H1 (cell line): Measurements from ENCODE around the gene ENAH. TPM values are rescaled to one million over a fixed set of nuclear protein-coding genes. Genes with fewer than 3 reads are reported as not detected.

Experiments
- CTCF ChIA-PET: fragments of 300-600 bp; sonication (Branson Sonifier 250); formaldehyde crosslinking; loops from one replicate; lab custom pipeline; 2021; ENCODE audit not compliant: partially characterized antibody; lab: Charles Lee
- POLR2A ChIA-PET: fragments of 300-600 bp; sonication (Branson Sonifier 250); formaldehyde crosslinking; loops from one replicate; lab custom pipeline; 2021; ENCODE audit warnings: inconsistent platforms; ENCODE audit not compliant: partially characterized antibody; lab: Charles Lee
- DNase-seq, 2 experiments: peaks; one replicate each; pipeline versions ENCODE4 v3.0.0 to v3.0.0-alpha.2; 2010 to 2022; ENCODE audit warnings: low spot score in 2 of 2, low read depth in 1 of 2, mixed read lengths in 1 of 2
- FAIRE-seq: peaks from 2 replicates; lab custom pipeline; 2011; peaks lifted over from hg19 to GRCh38; lab: Jason Lieb, UNC
- H2AFZ ChIP-seq: 2 replicates; pipeline ENCODE4 v1.8.1; 2012; ENCODE audit warnings: low read length, inconsistent platforms
- H2AK5ac ChIP-seq: 2 replicates; pipeline ENCODE4 v1.6.1; 2013; ENCODE audit warnings: low read depth, low read length
- H2BK120ac ChIP-seq: replicated peaks from 2 replicates; pipeline ENCODE3; 2013; ENCODE audit warnings: low read depth, low read length, inconsistent platforms
- H2BK12ac ChIP-seq: 2 replicates; pipeline ENCODE4 v1.6.1; 2013; ENCODE audit warnings: low read depth, low read length
- H2BK15ac ChIP-seq: 2 replicates; pipeline ENCODE4 v1.6.1; 2013; ENCODE audit warnings: low read length
- H2BK20ac ChIP-seq: 2 replicates; pipeline ENCODE4 v1.6.1; 2013; ENCODE audit warnings: low read length
- H2BK5ac ChIP-seq: 2 replicates; pipeline ENCODE4 v1.6.1; 2013; ENCODE audit warnings: low read depth, low read length
- H3K14ac ChIP-seq: 2 replicates; pipeline ENCODE4 v1.6.1; 2013; ENCODE audit warnings: inconsistent platforms; ENCODE audit not compliant: insufficient read length
- H3K18ac ChIP-seq: 2 replicates; pipeline ENCODE4 v1.6.1; 2013; ENCODE audit warnings: low read length; ENCODE audit errors: extremely low read depth
- H3K23ac ChIP-seq: 2 replicates; pipeline ENCODE4 v1.6.1; 2013; ENCODE audit warnings: inconsistent platforms; ENCODE audit not compliant: insufficient read length
- H3K23me2 ChIP-seq: 2 replicates; pipeline ENCODE4 v1.6.1; 2013; ENCODE audit warnings: low read depth, low read length
- H3K27ac ChIP-seq: 2 replicates; pipeline ENCODE4 v1.6.1; 2011; ENCODE audit warnings: low read depth, low read length, inconsistent platforms
- H3K27me3 ChIP-seq, 4 experiments: replicated peaks in 1 of 4; 1 replicate in 1 of 4; 2 replicates in 3 of 4; pipeline versions ENCODE4 v1.6.1 to v1.8.1; 2011 to 2013; ENCODE audit warnings: low read length in 3 of 4, mild to moderate bottlenecking in 3 of 4, inconsistent platforms in 2 of 4, mixed read lengths in 2 of 4, moderate library complexity in 1 of 4; ENCODE audit not compliant: control insufficient read depth in 3 of 4, insufficient read depth in 3 of 4; ENCODE audit errors: extremely low read depth in 1 of 4
- H3K36me3 ChIP-seq, 4 experiments: 2 replicates each; pipeline versions ENCODE4 v1.6.1 to v1.8.1; 2011 to 2013; ENCODE audit warnings: mild to moderate bottlenecking in 4 of 4, low read length in 3 of 4, moderate library complexity in 2 of 4, control low read depth in 1 of 4, inconsistent platforms in 1 of 4; ENCODE audit not compliant: insufficient read depth in 4 of 4, control insufficient read depth in 2 of 4
- H3K4ac ChIP-seq: replicated peaks from 2 replicates; pipeline ENCODE3; 2013; ENCODE audit warnings: low read length, low read depth, mixed read lengths, inconsistent platforms; ENCODE audit not compliant: insufficient read length
- H3K4me1 ChIP-seq, 4 experiments: replicated peaks in 1 of 4; 1 replicate in 1 of 4; 2 replicates in 3 of 4; pipeline versions ENCODE4 v1.6.1 to v1.8.1; 2011 to 2013; ENCODE audit warnings: low read length in 3 of 4, inconsistent platforms in 2 of 4, mixed read lengths in 1 of 4; ENCODE audit not compliant: insufficient read depth in 4 of 4, control insufficient read depth in 3 of 4
- H3K4me2 ChIP-seq, 2 experiments: 2 replicates each; pipeline versions ENCODE4 v1.6.1 to v1.8.1; 2011 to 2013; ENCODE audit warnings: low read depth in 2 of 2, low read length in 2 of 2, control low read depth in 1 of 2, inconsistent platforms in 1 of 2, mild to moderate bottlenecking in 1 of 2; ENCODE audit not compliant: insufficient read depth in 1 of 2
- H3K4me3 ChIP-seq, 4 experiments: fragments of 200-600, 300-600 bp in 1 of 4; sonication (generic), shearing (Covaris generic), sonication (Bioruptor Twin) in 1 of 4; 2 replicates each; pipeline versions ENCODE4 v1.5.1 to v1.8.1; 2011 to 2016; ENCODE audit warnings: low read length in 4 of 4, low read depth in 3 of 4, control low read depth in 2 of 4, inconsistent platforms in 2 of 4, mild to moderate bottlenecking in 2 of 4, mixed read lengths in 1 of 4, moderate library complexity in 1 of 4; ENCODE audit not compliant: insufficient read depth in 2 of 4; ENCODE audit errors: extremely low read depth in 1 of 4
- H3K56ac ChIP-seq: replicated peaks from 2 replicates; pipeline ENCODE3; 2013; ENCODE audit warnings: low read depth, mild to moderate bottlenecking, mixed read lengths, low read length, inconsistent platforms; ENCODE audit not compliant: insufficient read length
- H3K79me1 ChIP-seq: 2 replicates; pipeline ENCODE4 v1.6.1; 2013; ENCODE audit warnings: low read depth, low read length, control low read depth
- H3K79me2 ChIP-seq, 2 experiments: 2 replicates each; pipeline versions ENCODE4 v1.6.1 to v1.8.1; 2012 to 2013; ENCODE audit warnings: low read length in 2 of 2, mild to moderate bottlenecking in 2 of 2, inconsistent platforms in 1 of 2; ENCODE audit not compliant: insufficient read depth in 2 of 2, control insufficient read depth in 1 of 2
- H3K9ac ChIP-seq, 4 experiments: replicated peaks in 1 of 4; 1 replicate in 1 of 4; 2 replicates in 3 of 4; pipeline versions ENCODE4 v1.6.1 to v1.8.1; 2011 to 2013; ENCODE audit warnings: low read depth in 3 of 4, low read length in 3 of 4, control low read depth in 2 of 4, mild to moderate bottlenecking in 2 of 4, moderate library complexity in 2 of 4, inconsistent platforms in 1 of 4; ENCODE audit errors: extremely low read depth in 1 of 4
- H3K9me3 ChIP-seq, 2 experiments: 2 replicates each; pipeline versions ENCODE4 v1.6.1 to v1.8.1; 2012 to 2013; ENCODE audit warnings: mild to moderate bottlenecking in 2 of 2, moderate library complexity in 2 of 2, control low read depth in 1 of 2, inconsistent platforms in 1 of 2, low read depth in 1 of 2, low read length in 1 of 2, mixed read lengths in 1 of 2; ENCODE audit not compliant: insufficient read depth in 2 of 2
- H4K20me1 ChIP-seq, 2 experiments: replicated peaks in 1 of 2; 2 replicates each; pipeline versions ENCODE3 to v1.8.1; 2011 to 2013; ENCODE audit warnings: inconsistent platforms in 2 of 2, low read length in 2 of 2, mild to moderate bottlenecking in 1 of 2; ENCODE audit not compliant: insufficient read depth in 2 of 2, control insufficient read depth in 1 of 2
- H4K5ac ChIP-seq: 2 replicates; pipeline ENCODE4 v1.6.1; 2013; ENCODE audit warnings: low read length, low read depth, mixed read lengths, inconsistent platforms; ENCODE audit not compliant: insufficient read length
- H4K8ac ChIP-seq: 2 replicates; pipeline ENCODE4 v1.8.0; 2013; ENCODE audit warnings: mild to moderate bottlenecking, moderate library complexity, low read length, inconsistent platforms; ENCODE audit not compliant: insufficient read depth; ENCODE audit errors: extremely low read depth
- H4K91ac ChIP-seq: replicated peaks from 2 replicates; pipeline ENCODE3; 2013; ENCODE audit warnings: low read length, mixed read lengths, inconsistent platforms; ENCODE audit not compliant: insufficient read length
- ATF2 ChIP-seq: IDR thresholded peaks from 2 replicates; pipeline ENCODE4 v1.6.1; 2012; ENCODE audit warnings: low read length, inconsistent platforms
- CBX8 ChIP-seq: fragments of 300-800, 300-1000 bp; sonication (generic); IDR thresholded peaks from 2 replicates; pipeline ENCODE4 v1.7.1; 2016; ENCODE audit warnings: low read depth, low read length, borderline replicate concordance
- CEBPB ChIP-seq: IDR thresholded peaks from 2 replicates; pipeline ENCODE4 v1.6.1; 2012; ENCODE audit warnings: low read depth, low read length
- E2F6 ChIP-seq: IDR thresholded peaks from 2 replicates; pipeline ENCODE4 v1.6.1; 2012; ENCODE audit warnings: inconsistent platforms
- FOSL1 ChIP-seq: IDR thresholded peaks from 2 replicates; pipeline ENCODE4 v1.6.1; 2011; ENCODE audit warnings: mild to moderate bottlenecking, low read depth, low read length, moderate library complexity; ENCODE audit not compliant: insufficient read depth
- JUN ChIP-seq: IDR thresholded peaks from 2 replicates; pipeline ENCODE4 v1.6.1; 2011; ENCODE audit warnings: low read depth, mild to moderate bottlenecking, improper control_type of control experiment, low read length
- JUND ChIP-seq: IDR thresholded peaks from 2 replicates; pipeline ENCODE4 v1.6.1; 2011; ENCODE audit warnings: mild to moderate bottlenecking, improper control_type of control experiment, low read length
- NRF1 ChIP-seq: IDR thresholded peaks from 2 replicates; pipeline ENCODE4 v1.6.1; 2011; ENCODE audit warnings: mild to moderate bottlenecking, low read depth, low read length, improper control_type of control experiment
- PHF8 ChIP-seq: fragments of 200-600 bp; sonication (generic); conservative IDR thresholded peaks from 2 replicates; pipeline ENCODE4 v1.7.1; 2012; ENCODE audit warnings: low read depth, mild to moderate bottlenecking, inconsistent platforms, low read length, moderate library complexity
- POLR2AphosphoS5 ChIP-seq: IDR thresholded peaks from 2 replicates; pipeline ENCODE4 v1.6.1; 2011; ENCODE audit warnings: low read depth, low read length
- RXRA ChIP-seq: IDR thresholded peaks from 2 replicates; pipeline ENCODE4 v1.6.1; 2011; ENCODE audit warnings: low read depth, mild to moderate bottlenecking, low read length, moderate library complexity; ENCODE audit not compliant: insufficient read depth
- SP4 ChIP-seq: IDR thresholded peaks from 2 replicates; pipeline ENCODE4 v1.6.1; 2012; ENCODE audit warnings: low read length, inconsistent platforms
- TBP ChIP-seq: IDR thresholded peaks from 2 replicates; pipeline ENCODE4 v1.6.1; 2011; ENCODE audit warnings: low read depth, low read length, improper control_type of control experiment
- WGBS, 2 experiments: shearing (Covaris generic) in 1 of 2; methylation state at CpG; one replicate each; pipeline versions ENCODE4 v1.1.6 to v1.1.7; 2013 to 2015; ENCODE audit warnings: low lambda C conversion rate in 2 of 2, mixed read lengths in 2 of 2, inconsistent platforms in 1 of 2, low coverage in 1 of 2, missing lambda C conversion rate in 1 of 2; ENCODE audit not compliant: insufficient replicate concordance in 2 of 2, insufficient coverage in 1 of 2, insufficient read length in 1 of 2; ENCODE audit errors: extremely low coverage in 1 of 2, missing lambda C conversion rate in 1 of 2; 5-methylcytosine and 5-hydroxymethylcytosine counted together
- polyA plus RNA-seq, 7 experiments: library from polyadenylated mRNA; depleted of rRNA in 3 of 7; stranded (reverse) in 5 of 7; unstranded in 2 of 7; fragments of >200 nt in 5 of 7; fragments of 200-250 nt in 2 of 7; gene quantifications; 1 replicate in 5 of 7; 2 replicates in 1 of 7; 4 replicates in 1 of 7; pipeline versions ENCODE4 v1.2.1 to v1.2.3, GENCODE V29; 2011 to 2013; ENCODE audit warnings: missing spikeins in 2 of 7, mixed read lengths in 2 of 7
- total RNA-seq: library from RNA; stranded (reverse); fragmentation: NEBNext Ultra II Directional; extraction: Animal tissue kit (Norgen Biotek cat#: 25700); gene quantifications from 2 replicates; pipeline ENCODE4 v1.2.1, GENCODE V29; 2021

The ENAH gene
- total and polyA plus RNA-seq, 2 of the 8 experiments (the other 6 are each of a cell fraction or from before 2014, with no cell fraction given): 39.1 to 335 TPM

GRCh38 chr1:225660544-225660946 lies 7.6 kb upstream of the ENAH start:
- no peaks in the 10 kb centered on the region for H3K79me1 ChIP-seq
- H3K23ac ChIP-seq: no peak overlapping the region
- ChIA-PET CTCF (interaction anchor here (1.1 to 3.1 kb wide), 5 partner anchors 13 to 186 kb away, joined by 3 to 7 read pairs (median 4); no protein-coding TSS in a partner anchor), POLR2A (interaction anchor here (5.7 kb wide), 1 partner anchor 8 kb away, joined by 21 read pairs; the partner anchor contains the start of gene ENAH)
- H2BK12ac ChIP-seq: no peak overlapping the region
- no peak overlapping the region for H3K56ac ChIP-seq
- no peaks in the 10 kb centered on the region for H3K4me1 ChIP-seq
- 94% methylated on average over 1 of the region's 1 CpG; no CpG with 5 or more reads in 1 of the 2 experiments for WGBS, 2 experiments
- H3K79me2 ChIP-seq: no peaks in the 10 kb centered on the region
- no peak overlapping the region for H2BK20ac ChIP-seq
- DNase-seq: no peak
- no peaks in the 10 kb centered on the region for H3K9me3 ChIP-seq
- no peak overlapping the region for H3K4me2 ChIP-seq
- no peak overlapping the region for H2BK120ac ChIP-seq
- H2BK5ac ChIP-seq: no peak overlapping the region
- no peak overlapping the region for H3K4ac ChIP-seq
- H4K5ac ChIP-seq: no peak overlapping the region
- H3K18ac ChIP-seq: no peak overlapping the region
- no peak overlapping the region for H2AK5ac ChIP-seq
- FAIRE-seq: no peak
- no peak overlapping the region for H3K9ac ChIP-seq
- H3K27ac ChIP-seq: no peak overlapping the region
- H4K8ac ChIP-seq: no peak overlapping the region
- H2AFZ ChIP-seq: no peak overlapping the region
- no peaks in the 10 kb centered on the region; the same call in 1 of the 2 replicates for H3K23me2 ChIP-seq
- no peaks in the 10 kb centered on the region for H3K27me3 ChIP-seq
- no peak overlapping the region for H4K91ac ChIP-seq
- no peaks in the 10 kb centered on the region for H4K20me1 ChIP-seq
- no peak overlapping the region for H2BK15ac ChIP-seq
- H3K14ac ChIP-seq: no peak overlapping the region
- H3K4me3 ChIP-seq: no peak overlapping the region
- H3K36me3 ChIP-seq: no peaks in the 10 kb centered on the region
- TF ChIP-seq POLR2AphosphoS5 (no peak), TBP (no peak), CBX8 (no peak), JUN (no peak), ATF2 (no peak), JUND (no peak), NRF1 (no peak), RXRA (no peak), SP4 (no peak), FOSL1 (no peak), E2F6 (no peak), PHF8 (no peak), CEBPB (no peak)
